SH-SY5Y (cell line): Measurements from ENCODE around the gene ILKAP.

Experiments used
- GATA2 ChIP-seq: IDR thresholded peaks from 2 replicates; pipeline ENCODE4 v1.6.1; 2011; ENCODE audit warnings: mild to moderate bottlenecking, low read depth, low read length
- GATA3 ChIP-seq: IDR thresholded peaks from 2 replicates; pipeline ENCODE4 v1.6.1; 2011; ENCODE audit warnings: low read depth, mild to moderate bottlenecking, low read length, moderate library complexity

The ILKAP gene

GRCh38 chr2:238168196-238169047, 35.1 kb downstream of the ILKAP start:
- no peak for TF ChIP-seq GATA3
- no peak for TF ChIP-seq GATA2

DNA sequence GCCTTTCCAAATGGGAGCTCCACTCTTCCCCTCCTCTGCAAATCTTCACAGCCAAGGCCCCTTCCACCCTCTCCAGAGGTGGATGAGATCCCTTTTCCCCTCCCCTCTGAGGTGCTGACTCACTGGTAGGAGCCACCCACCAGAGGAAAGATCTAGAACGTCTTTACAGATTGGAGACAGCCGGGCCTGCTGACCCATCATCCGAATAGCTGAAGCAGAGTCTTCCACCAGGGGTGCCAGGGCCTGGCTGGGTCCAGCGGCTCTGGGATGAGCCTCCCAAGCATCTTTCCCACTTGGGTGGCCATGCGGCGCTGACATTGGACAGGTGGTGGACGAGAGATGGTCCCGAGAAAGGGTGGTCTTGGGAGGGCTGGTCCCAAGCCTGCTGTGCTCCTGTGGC, 35.7 kb downstream of the ILKAP start:
- TF ChIP-seq GATA2 (no peak), GATA3 (no peak)

DNA sequence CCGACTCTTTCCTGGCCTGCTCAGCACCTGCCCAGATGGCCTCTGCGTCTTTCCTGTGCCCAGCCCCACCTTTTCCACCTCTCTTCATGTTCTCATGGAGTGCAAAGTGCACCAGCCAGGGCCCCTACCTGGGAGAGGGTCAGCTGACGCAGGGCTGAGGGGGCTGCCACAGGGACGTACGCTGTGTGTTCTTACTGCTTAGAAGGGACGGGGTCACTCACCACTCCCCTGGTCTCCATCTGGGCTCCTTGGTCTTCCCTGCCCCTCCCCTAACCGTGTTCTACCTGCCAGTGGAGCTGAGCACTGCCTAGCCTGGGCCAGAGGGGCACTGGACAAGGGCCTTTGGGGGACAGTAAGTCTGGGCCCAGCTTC, 36.2 kb downstream of the ILKAP start:
- TF ChIP-seq GATA2, result no peak
- no peak for TF ChIP-seq GATA3

GRCh38 chr2:238166391-238167343, 36.8 kb downstream of the ILKAP start:
- no peak for TF ChIP-seq GATA2
- TF ChIP-seq GATA3, result no peak

GRCh38 chr2:238165288-238165921, 38.1 kb downstream of the ILKAP start:
- no peak for TF ChIP-seq GATA2
- TF ChIP-seq GATA3, result no peak

DNA sequence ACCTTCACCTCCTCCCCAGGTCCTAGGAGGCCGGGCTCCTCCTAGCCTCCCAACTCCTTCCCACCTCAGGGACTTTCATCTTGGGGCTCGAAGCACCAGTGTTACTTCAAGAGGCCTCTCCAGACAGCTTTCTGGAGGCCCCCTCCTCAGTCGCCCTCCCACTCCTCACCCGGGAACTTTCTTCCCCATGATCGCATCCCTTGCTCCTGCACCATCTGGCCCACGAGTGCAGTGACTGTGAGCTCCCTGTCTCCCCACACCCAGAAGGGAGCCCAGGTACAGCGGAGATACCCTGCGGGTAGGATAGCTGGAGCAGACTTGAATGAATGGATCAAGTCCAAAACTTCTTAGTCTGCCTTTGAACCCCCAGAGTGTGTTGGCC, 38.6 kb downstream of the ILKAP start:
- TF ChIP-seq GATA3 (no peak), GATA2 (no peak)

- no peak for TF ChIP-seq GATA3
- TF ChIP-seq GATA2, result no peak
Observed at GRCh38 chr2:238163481-238164198, 39.9 kb downstream of the ILKAP start.

DNA sequence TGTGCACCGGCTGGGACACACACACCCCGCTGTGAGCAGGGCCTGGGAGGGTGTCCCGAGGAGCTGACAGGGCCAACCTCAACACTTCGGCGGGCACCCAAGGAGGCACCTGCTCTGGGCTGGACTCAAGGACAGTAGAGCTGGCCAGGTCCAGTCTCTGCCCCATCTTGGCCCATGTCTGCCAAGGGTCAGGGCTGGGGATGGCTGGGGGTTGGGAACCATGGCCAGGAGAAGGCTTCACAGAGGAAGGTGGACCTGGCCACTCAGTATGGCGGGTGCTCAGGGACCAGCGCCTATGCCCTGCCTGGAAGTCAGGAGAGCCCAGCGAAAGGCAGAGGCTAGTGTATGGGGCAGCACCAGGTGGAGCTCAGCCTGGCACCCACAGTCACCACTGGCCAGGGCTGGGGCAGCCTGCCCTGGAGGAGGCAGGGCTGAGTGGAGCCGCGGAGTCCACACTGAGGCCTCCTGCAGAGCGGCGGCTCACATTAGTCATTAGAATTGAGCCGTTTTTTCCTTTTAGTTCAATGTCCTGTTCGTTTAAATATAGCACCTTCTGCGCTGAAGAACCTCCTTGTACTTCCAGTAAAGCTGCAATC, 40.6 kb downstream of the ILKAP start:
- TF ChIP-seq GATA2, result no peak
- no peak for TF ChIP-seq GATA3

DNA sequence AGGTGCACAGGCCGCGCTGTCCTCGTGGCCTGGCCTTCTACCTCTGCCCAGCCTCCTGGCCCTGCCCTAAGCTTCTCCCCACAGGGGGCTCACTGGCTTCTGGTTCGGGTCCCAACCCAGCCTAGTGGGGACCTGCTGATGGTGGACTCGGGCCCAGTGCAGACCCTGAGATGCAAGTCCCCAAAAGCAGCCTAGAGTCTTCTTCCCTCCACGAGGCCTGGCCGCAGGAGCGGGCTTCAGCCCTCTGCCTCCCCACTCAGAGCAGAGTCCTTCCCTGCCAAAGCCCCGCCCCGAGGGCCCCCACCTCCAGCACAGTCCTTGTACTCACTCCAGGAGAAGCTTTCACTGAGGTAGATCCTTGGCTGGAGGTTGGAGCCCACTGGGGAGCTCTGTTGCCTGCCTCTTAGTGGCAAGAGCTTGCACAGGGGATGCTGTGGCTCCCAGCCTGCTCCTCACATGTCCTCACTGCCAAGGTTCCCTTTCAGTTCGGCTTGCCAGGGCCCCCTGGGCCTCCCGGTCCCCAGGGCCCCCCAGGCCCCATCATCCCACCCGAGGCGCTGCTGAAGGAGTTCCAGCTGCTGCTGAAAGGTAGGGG, 41.1 kb downstream of the ILKAP start:
- TF ChIP-seq GATA2, result no peak
- TF ChIP-seq GATA3, result no peak

- TF ChIP-seq GATA3 (no peak), GATA2 (no peak)
Observed at GRCh38 chr2:238161291-238162051, 42.0 kb downstream of the ILKAP start.

- no peak for TF ChIP-seq GATA2
- TF ChIP-seq GATA3, result no peak
Observed at GRCh38 chr2:238160206-238161129, 43.0 kb downstream of the ILKAP start.

GRCh38 chr2:238159661-238160205, 43.8 kb downstream of the ILKAP start:
- TF ChIP-seq GATA2 (no peak), GATA3 (no peak)
